ENCODE data around the gene TCF12. TPM values are rescaled to one million over a fixed set of nuclear protein-coding genes. Genes with fewer than 3 reads are reported as not detected.
A peak's percentile ranks its signal among the peaks of the same experiment; 100 is the strongest.

Gene TCF12
- total RNA-seq, 1 donor from 2014 or later, result 144 TPM

DNA sequence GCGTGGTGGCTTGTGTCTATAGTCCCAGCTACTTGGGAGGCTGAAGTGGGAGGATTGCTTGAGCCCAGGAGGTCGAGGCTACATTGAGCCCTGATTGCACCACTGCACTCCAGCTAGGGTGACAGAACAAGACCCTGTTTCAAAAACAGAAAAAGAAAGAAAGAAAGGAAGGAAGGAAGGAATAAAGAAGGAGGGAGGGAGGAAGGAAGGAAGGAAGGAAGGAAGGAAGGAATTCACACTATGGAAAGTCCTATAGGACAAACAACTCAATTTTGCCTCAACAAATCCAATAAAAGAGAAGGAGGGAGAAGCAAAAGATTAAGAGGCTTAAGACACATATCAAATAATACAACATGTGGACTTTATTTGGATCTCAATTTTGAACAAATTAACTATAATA lies 16.5 kb upstream of the TCF12 start:
- H3K36me3 ChIP-seq, result no peaks in the 10 kb centered on the region
- intact Hi-C loops (cut with DNase I), result no loop called here
- no peak for TF ChIP-seq CTCF (IDR thresholded peaks at IDR 0.05)
- H3K4me3 ChIP-seq, result no peak overlapping the region
- no peak for DNase-seq (ENCODE audit: low spot score in 2 of 2)
- H3K4me1 ChIP-seq, result no peaks in the 10 kb centered on the region
- no peak overlapping the region for H3K27ac ChIP-seq
- no peaks in the 10 kb centered on the region for H3K27me3 ChIP-seq
- H3K9me3 ChIP-seq, result no peaks in the 10 kb centered on the region

DNA sequence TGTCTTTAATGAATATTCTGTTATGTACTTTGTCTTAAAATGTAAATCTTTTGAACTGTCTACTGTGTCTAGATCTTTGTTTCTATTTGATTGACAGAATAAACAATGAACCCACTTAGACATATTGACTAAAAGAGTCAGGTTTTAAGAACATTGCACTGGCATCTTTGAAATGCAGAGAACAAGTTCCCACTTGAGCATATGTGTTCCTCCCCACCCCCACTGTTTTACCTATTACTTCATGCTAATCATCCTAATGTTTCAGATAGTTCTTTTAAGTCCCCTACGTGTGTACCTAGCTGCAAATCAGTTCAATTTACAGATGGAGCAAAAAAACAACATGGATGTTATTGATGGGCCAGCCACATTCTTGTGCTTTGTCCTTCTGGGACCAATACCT lies 11.7 kb upstream of the TCF12 start:
- intact Hi-C loops (cut with DNase I), result no loop called here
- H3K36me3 ChIP-seq, result no peaks in the 10 kb centered on the region
- no peak for DNase-seq (ENCODE audit: low spot score in 2 of 2)
- H3K27ac ChIP-seq, result no peak overlapping the region
- H3K9me3 ChIP-seq, result no peaks in the 10 kb centered on the region
- no peaks in the 10 kb centered on the region for H3K27me3 ChIP-seq
- TF ChIP-seq CTCF (IDR thresholded peaks at IDR 0.05), result no peak
- no peak overlapping the region for H3K4me3 ChIP-seq
- H3K4me1 ChIP-seq, result no peaks in the 10 kb centered on the region

- TF ChIP-seq CTCF (IDR thresholded peaks at IDR 0.05), result no peak
- H3K9me3 ChIP-seq, result no peaks in the 10 kb centered on the region
- no peak overlapping the region for H3K4me3 ChIP-seq
- no peaks in the 10 kb centered on the region for H3K36me3 ChIP-seq
- H3K27ac ChIP-seq, result no peak overlapping the region
- no peaks in the 10 kb centered on the region for H3K27me3 ChIP-seq
- DNase-seq (ENCODE audit: low spot score in 2 of 2), result no peak
- intact Hi-C loops (cut with DNase I), result loop anchor here (10.0 kb wide), 4 partner anchors 106 to 784 kb away; partner anchors contain the start of gene RFX7
- H3K4me1 ChIP-seq, result peaks cover 0 to 12% of the 10 kb centered on the region in 2 donors
These were observed 7.6 kb upstream of the TCF12 start for GRCh38 chr15:56910801-56911200.

- peak overlapping the region in 1 of 2 donors; percentile 11 for H3K4me3 ChIP-seq
- H3K36me3 ChIP-seq, result no peaks in the 10 kb centered on the region
- intact Hi-C loops (cut with DNase I), result loop anchor here (10.0 kb wide), 4 partner anchors 108 to 782 kb away; partner anchors contain the start of gene RFX7
These were observed 5.2 kb upstream of the TCF12 start for GRCh38 chr15:56913241-56913640.

DNA sequence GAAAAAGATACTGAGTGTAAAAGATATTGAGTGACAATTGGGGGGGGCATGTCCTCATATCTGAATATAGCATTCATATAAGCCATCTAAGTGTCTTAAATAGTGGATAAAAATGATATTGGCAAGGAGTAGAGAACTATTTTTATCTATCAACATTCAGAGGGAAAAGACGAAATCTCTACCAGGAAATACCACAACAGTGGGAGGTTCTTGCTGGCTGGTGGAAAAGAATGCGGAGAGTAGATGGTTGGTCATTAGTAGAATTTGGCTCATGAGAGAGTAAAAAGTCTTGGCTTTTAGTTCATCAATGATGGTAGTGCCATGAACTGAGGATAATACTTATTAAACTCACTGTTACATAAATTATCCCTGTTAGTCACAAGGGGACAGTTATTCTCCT lies 4.8 kb upstream of the TCF12 start:
- no peak for TF ChIP-seq CTCF (IDR thresholded peaks at IDR 0.05)
- Histone ChIP-seq H3K9me3 (no peaks in the 10 kb centered on the region), H3K4me1 (peaks cover 0 to 29% of the 10 kb centered on the region in 2 donors), H3K27ac (peak overlapping the region; percentile 36 to 55), H3K27me3 (no peaks in the 10 kb centered on the region), H3K36me3 (no peaks in the 10 kb centered on the region), H3K4me3 (peak overlapping the region in 1 of 2 donors; percentile 11)
- intact Hi-C loops (cut with DNase I), result loop anchor here (1.0 to 10.0 kb wide), 5 partner anchors 26 to 781 kb away; partner anchors contain the start of gene RFX7
- DNase-seq (ENCODE audit: low spot score in 2 of 2), result no peak

More at GRCh38 chr15:56913241-56913640, 5.2 kb upstream of the TCF12 start:
- Histone ChIP-seq H3K4me1 (peaks cover 0 to 29% of the 10 kb centered on the region in 2 donors), H3K27ac (peak overlapping the region; percentile 36 to 55), H3K9me3 (no peaks in the 10 kb centered on the region), H3K27me3 (no peaks in the 10 kb centered on the region)
- TF ChIP-seq CTCF (IDR thresholded peaks at IDR 0.05), result no peak
- DNase-seq (ENCODE audit: low spot score in 2 of 2), result no peak

DNA sequence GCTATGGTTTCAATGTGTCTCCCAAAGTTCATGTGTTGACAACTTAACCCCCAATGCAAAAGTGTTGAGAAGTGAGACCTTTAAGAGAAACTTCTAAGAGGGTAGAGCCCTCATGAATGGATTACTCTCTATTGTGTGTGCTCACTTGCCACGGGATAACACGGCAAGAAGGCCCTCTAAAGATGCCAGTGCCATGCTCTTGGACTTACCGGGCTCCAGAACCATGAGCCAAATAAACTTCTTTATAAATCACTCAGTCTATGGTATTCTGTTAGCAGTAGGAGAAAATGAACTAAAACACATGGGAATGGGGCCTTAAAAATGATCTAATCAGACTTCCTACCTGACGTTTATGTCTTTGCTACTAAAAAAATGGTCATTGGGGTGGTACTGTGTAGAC lies 2.6 kb upstream of the TCF12 start:
- Histone ChIP-seq H3K4me3 (no peak overlapping the region), H3K27me3 (no peaks in the 10 kb centered on the region), H3K9me3 (no peaks in the 10 kb centered on the region), H3K4me1 (peaks cover 0 to 33% of the 10 kb centered on the region in 2 donors), H3K36me3 (no peaks in the 10 kb centered on the region), H3K27ac (no peak overlapping the region)
- intact Hi-C loops (cut with DNase I), result loop anchor here (5.0 to 10.0 kb wide), 6 partner anchors 84 to 779 kb away; partner anchors contain the start of gene RFX7
- TF ChIP-seq CTCF (IDR thresholded peaks at IDR 0.05), result no peak
- DNase-seq (ENCODE audit: low spot score in 2 of 2), result no peak
